Calu3 (cell line): ENCODE measurements around the gene ACYP1. TPM values are rescaled to one million over a fixed set of nuclear protein-coding genes. Genes with fewer than 3 reads are reported as not detected.

Source experiments
- BruUV-seq: library from RNA; stranded (reverse); fragments of 400-500 nt; replicated peaks from 2 replicates; lab custom pipeline; 2021; lab: Mats Ljungman, UMichigan
- CTCF ChIA-PET: fragments of 300-600 bp; sonication (Branson Sonifier 250); formaldehyde crosslinking; loops from one replicate; lab custom pipeline; 2022; ENCODE audit warnings: antibody characterized with exemption; lab: Charles Lee
- DNase-seq: peaks from one replicate; pipeline ENCODE4 v3.0.0; 2022
- H3K27ac Mint-ChIP-seq: one replicate; pipeline ENCODE4 v1.8.0; 2022; ENCODE audit warnings: mixed read lengths; ENCODE audit not compliant: unreplicated experiment
- H3K27me3 Mint-ChIP-seq: one replicate; pipeline ENCODE4 v1.8.0; 2022; ENCODE audit warnings: mixed read lengths; ENCODE audit not compliant: unreplicated experiment
- H3K36me3 Mint-ChIP-seq: one replicate; pipeline ENCODE4 v1.8.0; 2022; ENCODE audit warnings: mild to moderate bottlenecking, moderate library complexity, mixed read lengths; ENCODE audit not compliant: insufficient read depth, unreplicated experiment
- H3K4me1 Mint-ChIP-seq: one replicate; pipeline ENCODE4 v1.8.0; 2022; ENCODE audit warnings: mild to moderate bottlenecking, low read depth, mixed read lengths; ENCODE audit not compliant: unreplicated experiment
- H3K4me3 Mint-ChIP-seq: one replicate; pipeline ENCODE4 v1.8.0; 2022; ENCODE audit warnings: mild to moderate bottlenecking, low read depth, moderate library complexity, mixed read lengths; ENCODE audit not compliant: unreplicated experiment
- H3K9me3 Mint-ChIP-seq: one replicate; pipeline ENCODE4 v1.8.0; 2022; ENCODE audit warnings: low read depth, mixed read lengths; ENCODE audit not compliant: unreplicated experiment
- intact Hi-C: fragments of 100-400 bp; cut with micrococcal nuclease; formaldehyde crosslinking; loops from one replicate; pipeline ENCODE4 v1.10.0; 2022; ENCODE audit not compliant: unreplicated experiment
- total RNA-seq: library from RNA; stranded (reverse); gene quantifications from 2 replicates; pipeline ENCODE4 v1.2.3, GENCODE V29; 2022
- TF ChIP-seq, protein P1 (sequence below): fragments of 200-600 bp; IDR thresholded peaks from one replicate; pipeline ENCODE4 v1.8.0; 2022; ENCODE audit warnings: antibody characterized with exemption; ENCODE audit not compliant: unreplicated experiment

ACYP1 gene
- total RNA-seq, 1 experiment from 2014 or later = 33.2 TPM

DNA sequence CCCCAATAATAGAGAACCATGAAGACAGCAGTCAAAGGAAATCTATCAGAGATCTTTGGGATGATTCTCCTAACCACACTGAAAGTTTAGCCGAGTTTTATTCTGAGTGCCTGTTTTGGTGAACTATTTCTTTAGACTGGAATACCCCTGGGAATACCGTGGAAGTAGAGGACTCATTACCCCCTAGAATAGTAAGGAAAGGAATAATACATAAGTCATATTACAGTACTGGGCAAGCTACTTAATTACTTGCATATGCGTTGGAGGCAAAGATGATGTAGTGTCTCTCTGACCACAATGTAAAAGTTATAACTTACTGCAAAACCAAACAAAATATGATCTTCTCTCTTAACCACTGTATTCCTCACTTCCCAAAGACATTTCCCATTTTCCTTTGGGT lies 31.1 kb upstream of the ACYP1 start:
- Mint-ChIP-seq H3K27me3 (no peaks in the 10 kb centered on the region), H3K4me3 (no peak overlapping the region), H3K36me3 (peaks cover 24% of the 10 kb centered on the region), H3K27ac (no peak overlapping the region), H3K9me3 (no peaks in the 10 kb centered on the region), H3K4me1 (no peaks in the 10 kb centered on the region)
- no TSS peak for BruUV-seq
- no peak for DNase-seq
- intact Hi-C loops = no loop called here
- CTCF ChIA-PET = interaction anchor here (1.2 kb wide), 1 partner anchor 234 kb away, joined by 3 read pairs; no protein-coding TSS in a partner anchor
- TF ChIP-seq, protein P1, sequence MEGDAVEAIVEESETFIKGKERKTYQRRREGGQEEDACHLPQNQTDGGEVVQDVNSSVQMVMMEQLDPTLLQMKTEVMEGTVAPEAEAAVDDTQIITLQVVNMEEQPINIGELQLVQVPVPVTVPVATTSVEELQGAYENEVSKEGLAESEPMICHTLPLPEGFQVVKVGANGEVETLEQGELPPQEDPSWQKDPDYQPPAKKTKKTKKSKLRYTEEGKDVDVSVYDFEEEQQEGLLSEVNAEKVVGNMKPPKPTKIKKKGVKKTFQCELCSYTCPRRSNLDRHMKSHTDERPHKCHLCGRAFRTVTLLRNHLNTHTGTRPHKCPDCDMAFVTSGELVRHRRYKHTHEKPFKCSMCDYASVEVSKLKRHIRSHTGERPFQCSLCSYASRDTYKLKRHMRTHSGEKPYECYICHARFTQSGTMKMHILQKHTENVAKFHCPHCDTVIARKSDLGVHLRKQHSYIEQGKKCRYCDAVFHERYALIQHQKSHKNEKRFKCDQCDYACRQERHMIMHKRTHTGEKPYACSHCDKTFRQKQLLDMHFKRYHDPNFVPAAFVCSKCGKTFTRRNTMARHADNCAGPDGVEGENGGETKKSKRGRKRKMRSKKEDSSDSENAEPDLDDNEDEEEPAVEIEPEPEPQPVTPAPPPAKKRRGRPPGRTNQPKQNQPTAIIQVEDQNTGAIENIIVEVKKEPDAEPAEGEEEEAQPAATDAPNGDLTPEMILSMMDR = no peak

- Mint-ChIP-seq H3K4me3 (no peak overlapping the region), H3K36me3 (peaks cover 18% of the 10 kb centered on the region), H3K27ac (no peak overlapping the region), H3K4me1 (no peaks in the 10 kb centered on the region), H3K9me3 (no peaks in the 10 kb centered on the region), H3K27me3 (no peaks in the 10 kb centered on the region)
- intact Hi-C loops = no loop called here
- BruUV-seq = no TSS peak
- no peak for DNase-seq
- CTCF ChIA-PET = no interaction called here
- TF ChIP-seq, protein P1 = no peak
These were observed 28.9 kb upstream of the ACYP1 start for GRCh38 chr14:75092698-75093097.

DNA sequence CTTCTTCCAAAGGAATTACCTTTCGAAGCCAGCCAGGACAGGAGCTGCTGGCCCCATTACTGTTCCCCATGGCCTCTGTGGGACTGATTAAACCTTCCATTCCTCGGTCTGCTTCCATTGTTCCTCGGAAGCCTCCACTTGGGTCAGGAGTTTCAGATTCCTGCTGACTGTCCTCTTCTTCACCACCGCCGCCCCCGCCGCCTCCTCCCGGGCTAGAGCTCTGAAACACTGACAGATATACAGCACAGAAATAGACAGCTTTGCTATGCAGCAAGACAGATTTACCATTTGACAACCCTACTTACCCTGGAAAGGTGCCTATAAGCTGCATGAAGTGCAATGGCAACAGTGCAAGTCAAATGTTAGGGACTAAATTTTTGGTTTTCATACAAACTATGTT lies 27.4 kb upstream of the ACYP1 start:
- no peak overlapping the region for H3K27ac Mint-ChIP-seq
- no peaks in the 10 kb centered on the region for H3K27me3 Mint-ChIP-seq
- H3K36me3 Mint-ChIP-seq = peaks cover 21% of the 10 kb centered on the region
- TF ChIP-seq, protein P1 = no peak
- CTCF ChIA-PET = no interaction called here
- no peak overlapping the region for H3K4me3 Mint-ChIP-seq
- no peaks in the 10 kb centered on the region for H3K4me1 Mint-ChIP-seq
- intact Hi-C loops = no loop called here
- no peak for DNase-seq
- H3K9me3 Mint-ChIP-seq = no peaks in the 10 kb centered on the region
- BruUV-seq = no TSS peak

- intact Hi-C loops = no loop called here
- no peaks in the 10 kb centered on the region for H3K27me3 Mint-ChIP-seq
- H3K9me3 Mint-ChIP-seq = no peaks in the 10 kb centered on the region
- H3K4me1 Mint-ChIP-seq = no peaks in the 10 kb centered on the region
- no peak overlapping the region for H3K27ac Mint-ChIP-seq
- TF ChIP-seq, protein P1 = no peak
- DNase-seq = no peak
- CTCF ChIA-PET = no interaction called here
- no TSS peak for BruUV-seq
- H3K36me3 Mint-ChIP-seq = peaks cover 25% of the 10 kb centered on the region
- no peak overlapping the region for H3K4me3 Mint-ChIP-seq
These were observed 26.5 kb upstream of the ACYP1 start for GRCh38 chr14:75090353-75090752.
